Measurements from ENCODE around the gene UXT. TPM values are rescaled to one million over a fixed set of nuclear protein-coding genes. Genes with fewer than 3 reads are reported as not detected.

UXT gene
- polyA plus RNA-seq, 1 experiment: 76.9 TPM

DNA sequence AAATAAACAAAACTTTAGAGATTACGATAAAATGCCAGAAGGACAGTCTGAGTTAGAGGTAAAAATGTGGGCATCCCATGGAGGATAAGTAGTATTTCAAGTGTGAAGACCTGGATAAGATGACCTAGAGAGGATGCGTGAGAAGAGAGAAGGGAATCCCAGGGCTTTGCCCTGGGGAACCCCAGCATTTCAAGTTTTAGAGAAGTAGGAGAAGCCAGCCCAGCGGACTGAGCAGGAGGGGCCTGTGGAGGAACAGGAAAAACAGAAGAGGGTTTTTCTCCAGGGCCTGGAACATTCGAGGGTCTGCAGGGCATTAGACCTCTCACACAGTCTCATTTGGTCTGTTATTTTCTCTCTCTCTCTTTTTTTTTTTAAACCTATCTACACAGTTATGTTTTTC lies 26.3 kb downstream of the UXT start:
- Histone ChIP-seq H3K36me3 (ENCODE audit: control insufficient read depth, insufficient read depth, low read length) (peaks cover 3% of the 10 kb centered on the region), H3K4me3 (ENCODE audit: low read depth, low read length) (no peak overlapping the region), H3K27me3 (ENCODE audit: control insufficient read depth, insufficient read depth, low read length) (no peaks in the 10 kb centered on the region)
- POLR2A ChIA-PET: no interaction called here
- no peak for TF ChIP-seq CTCF (IDR thresholded peaks at IDR 0.05; ENCODE audit: insufficient read depth, low read depth, low read length)
- no peak for DNase-seq (ENCODE audit: low read depth)
- CTCF ChIA-PET: no interaction called here

DNA sequence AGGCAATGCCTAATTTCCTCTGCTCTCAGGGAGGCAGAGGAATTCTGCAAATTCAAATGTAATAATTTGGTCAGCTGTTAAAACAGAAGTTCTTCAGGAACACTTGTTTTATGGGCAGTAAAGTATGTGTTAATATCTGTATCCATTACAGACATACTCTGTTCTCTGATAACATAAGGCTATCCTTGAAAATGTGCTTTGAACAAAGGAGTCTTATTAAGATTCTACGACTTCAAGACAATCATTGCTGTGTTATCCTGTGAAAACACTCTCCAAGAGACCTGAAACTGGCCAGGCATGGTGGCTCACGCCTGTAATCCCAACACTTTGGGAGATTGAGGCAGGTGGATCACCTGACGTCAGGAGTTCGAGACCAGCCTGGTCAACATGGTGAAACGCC lies 27.3 kb downstream of the UXT start:
- DNase-seq (ENCODE audit: low read depth): no peak
- H3K4me3 ChIP-seq (ENCODE audit: low read depth, low read length): no peak overlapping the region
- TF ChIP-seq CTCF (IDR thresholded peaks at IDR 0.05; ENCODE audit: insufficient read depth, low read depth, low read length): no peak
- H3K27me3 ChIP-seq (ENCODE audit: control insufficient read depth, insufficient read depth, low read length): no peaks in the 10 kb centered on the region
- POLR2A ChIA-PET: no interaction called here
- CTCF ChIA-PET: no interaction called here
- peaks cover 1% of the 10 kb centered on the region for H3K36me3 ChIP-seq (ENCODE audit: control insufficient read depth, insufficient read depth, low read length)

GRCh38 chrX:47629419-47630200 lies 29.4 kb downstream of the UXT start, which contains the start of gene CFP:
CFP (minus strand) TSS chrX:47629930; CDS start chrX:47629844, 86 bp downstream.
- ChIA-PET CTCF (interaction anchor here (1.3 kb wide), 1 partner anchor 15 kb away, joined by 3 read pairs; no protein-coding TSS in a partner anchor), POLR2A (no interaction called here)
- no peak within 1 kb of the TSS for H3K4me3 ChIP-seq (ENCODE audit: low read depth, low read length)
- no peak for TF ChIP-seq CTCF (IDR thresholded peaks at IDR 0.05; ENCODE audit: insufficient read depth, low read depth, low read length)
- no peak for DNase-seq (ENCODE audit: low read depth)
- H3K36me3 ChIP-seq (ENCODE audit: control insufficient read depth, insufficient read depth, low read length): no peaks in the 10 kb centered on the region; the same call in 1 of the 2 replicates
- no peaks in the 10 kb centered on the region for H3K27me3 ChIP-seq (ENCODE audit: control insufficient read depth, insufficient read depth, low read length)

DNA sequence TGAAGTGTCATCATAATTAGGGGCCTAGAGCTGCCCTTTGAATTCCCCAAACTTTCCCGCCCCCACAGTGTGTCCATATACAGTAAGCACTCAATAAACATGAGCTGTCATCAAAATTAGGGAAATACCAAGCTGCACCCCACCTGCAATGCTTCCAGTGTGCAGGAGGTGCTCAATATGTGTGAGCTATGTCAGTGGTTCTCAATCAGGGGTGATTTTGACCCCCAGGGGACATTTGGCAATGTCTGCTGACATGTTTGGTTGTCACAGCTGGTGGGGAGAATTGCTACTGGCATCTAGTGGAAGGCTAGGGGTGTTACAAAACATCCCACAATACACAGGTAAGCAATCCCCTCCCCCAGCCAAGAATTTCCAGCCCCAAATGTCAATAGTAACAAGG lies 30.0 kb downstream of the UXT start:
- Histone ChIP-seq H3K27me3 (ENCODE audit: control insufficient read depth, insufficient read depth, low read length) (no peaks in the 10 kb centered on the region), H3K36me3 (ENCODE audit: control insufficient read depth, insufficient read depth, low read length) (no peaks in the 10 kb centered on the region), H3K4me3 (ENCODE audit: low read depth, low read length) (no peak overlapping the region)
- POLR2A ChIA-PET: no interaction called here
- no peak for TF ChIP-seq CTCF (IDR thresholded peaks at IDR 0.05; ENCODE audit: insufficient read depth, low read depth, low read length)
- DNase-seq (ENCODE audit: low read depth): no peak
- CTCF ChIA-PET: no interaction called here

DNA sequence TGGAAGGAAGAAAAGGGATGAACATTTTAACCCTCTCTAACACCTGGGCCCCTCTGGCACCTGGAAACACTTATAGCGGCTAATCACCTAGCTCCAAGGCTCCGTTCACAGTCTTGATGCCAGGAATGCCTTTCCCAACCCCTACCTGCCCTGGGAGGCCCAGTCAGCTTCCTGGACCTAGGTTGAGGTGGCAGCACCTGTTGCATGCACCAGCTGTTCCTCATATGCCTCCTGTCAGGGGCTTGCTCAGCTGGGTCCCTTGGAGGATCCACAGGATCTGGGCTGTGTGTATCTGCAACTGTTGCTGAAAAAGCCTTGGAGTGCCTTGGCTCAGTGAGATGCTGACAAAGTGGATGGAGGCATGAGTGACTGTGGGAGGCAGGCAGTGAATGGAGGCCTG lies 33.6 kb downstream of the UXT start:
- ChIA-PET CTCF (no interaction called here), POLR2A (no interaction called here)
- H3K4me3 ChIP-seq (ENCODE audit: low read depth, low read length): no peak overlapping the region
- H3K27me3 ChIP-seq (ENCODE audit: control insufficient read depth, insufficient read depth, low read length): no peaks in the 10 kb centered on the region
- H3K36me3 ChIP-seq (ENCODE audit: control insufficient read depth, insufficient read depth, low read length): no peaks in the 10 kb centered on the region
- no peak for TF ChIP-seq CTCF (IDR thresholded peaks at IDR 0.05; ENCODE audit: insufficient read depth, low read depth, low read length)
- DNase-seq (ENCODE audit: low read depth): no peak

Measured in BJ (cell line).